GM21619 (cell line): ENCODE data around the gene KRTAP5-4.
"Not testable (repeated sequence)": the region's sequence is repeated elsewhere in the genome, so short reads cannot be mapped to it uniquely, and the experiment has no call there.

Source experiments
- ATAC-seq: cut with Tn5 transposase; IDR thresholded peaks from one replicate; pipeline ENCODE4 v1.9.1; 2021; ENCODE audit not compliant: unreplicated experiment

The KRTAP5-4 gene

GRCh38 chr11:1639102-1639620 is 17.2 kb upstream of the KRTAP5-4 start:
- no peak for ATAC-seq

- ATAC-seq, result no peak
Measured at GRCh38 chr11:1638344-1638743, 16.4 kb upstream of the KRTAP5-4 start.

GRCh38 chr11:1637628-1638027 is 15.7 kb upstream of the KRTAP5-4 start:
- no peak for ATAC-seq

- ATAC-seq, result no peak
Measured at GRCh38 chr11:1636291-1636950, 14.5 kb upstream of the KRTAP5-4 start.

- no peak for ATAC-seq
Measured at GRCh38 chr11:1633864-1634263, 11.9 kb upstream of the KRTAP5-4 start.

- ATAC-seq, result no peak
Measured at GRCh38 chr11:1632053-1632714, 10.2 kb upstream of the KRTAP5-4 start.

- no peak for ATAC-seq
Measured at GRCh38 chr11:1631066-1631568, 9.2 kb upstream of the KRTAP5-4 start.

GRCh38 chr11:1630271-1630670 is 8.3 kb upstream of the KRTAP5-4 start:
- no peak for ATAC-seq

GRCh38 chr11:1629326-1630185 is 7.6 kb upstream of the KRTAP5-4 start, which contains the start of gene KRTAP5-5:
Gene KRTAP5-5, plus strand, starts transcription at chr11:1629775. Its CDS starts 66 bp downstream, at chr11:1629841.
- ATAC-seq, result no peak

GRCh38 chr11:1628506-1629325 is 6.8 kb upstream of the KRTAP5-4 start:
- no peak for ATAC-seq

- ATAC-seq, result no peak
Measured at GRCh38 chr11:1625541-1625940, 3.6 kb upstream of the KRTAP5-4 start.

GRCh38 chr11:1624621-1625020 is 2.7 kb upstream of the KRTAP5-4 start:
- ATAC-seq, result no peak

- no peak for ATAC-seq
Measured at GRCh38 chr11:1623716-1624115, 1.8 kb upstream of the KRTAP5-4 start.

GRCh38 chr11:1619449-1619848 is 2.5 kb downstream of the KRTAP5-4 start:
- ATAC-seq, result no peak

GRCh38 chr11:1618231-1618630 is 3.7 kb downstream of the KRTAP5-4 start:
- no peak for ATAC-seq

GRCh38 chr11:1608363-1608762 is 13.6 kb downstream of the KRTAP5-4 start, which contains the start of gene KRTAP5-3:
Gene KRTAP5-3, minus strand, starts transcription at chr11:1608463. Its CDS starts 78 bp downstream, at chr11:1608385.
- no peak for ATAC-seq

GRCh38 chr11:1607901-1608300 is 14.0 kb downstream of the KRTAP5-4 start:
- not testable (repeated sequence) for ATAC-seq

GRCh38 chr11:1607156-1607845 is 14.6 kb downstream of the KRTAP5-4 start:
- not testable (repeated sequence) for ATAC-seq

- ATAC-seq, result peak; percentile 96
Measured at GRCh38 chr11:1605923-1606322, 16.0 kb downstream of the KRTAP5-4 start.

- ATAC-seq, result no peak
Measured at GRCh38 chr11:1604711-1605110, 17.2 kb downstream of the KRTAP5-4 start.
